ENCODE measurements around the gene COL5A1. TPM values are rescaled to one million over a fixed set of nuclear protein-coding genes. Genes with fewer than 3 reads are reported as not detected.

COL5A1 gene
- total RNA-seq, 1 donor from 2014 or later = 2.9 TPM

DNA sequence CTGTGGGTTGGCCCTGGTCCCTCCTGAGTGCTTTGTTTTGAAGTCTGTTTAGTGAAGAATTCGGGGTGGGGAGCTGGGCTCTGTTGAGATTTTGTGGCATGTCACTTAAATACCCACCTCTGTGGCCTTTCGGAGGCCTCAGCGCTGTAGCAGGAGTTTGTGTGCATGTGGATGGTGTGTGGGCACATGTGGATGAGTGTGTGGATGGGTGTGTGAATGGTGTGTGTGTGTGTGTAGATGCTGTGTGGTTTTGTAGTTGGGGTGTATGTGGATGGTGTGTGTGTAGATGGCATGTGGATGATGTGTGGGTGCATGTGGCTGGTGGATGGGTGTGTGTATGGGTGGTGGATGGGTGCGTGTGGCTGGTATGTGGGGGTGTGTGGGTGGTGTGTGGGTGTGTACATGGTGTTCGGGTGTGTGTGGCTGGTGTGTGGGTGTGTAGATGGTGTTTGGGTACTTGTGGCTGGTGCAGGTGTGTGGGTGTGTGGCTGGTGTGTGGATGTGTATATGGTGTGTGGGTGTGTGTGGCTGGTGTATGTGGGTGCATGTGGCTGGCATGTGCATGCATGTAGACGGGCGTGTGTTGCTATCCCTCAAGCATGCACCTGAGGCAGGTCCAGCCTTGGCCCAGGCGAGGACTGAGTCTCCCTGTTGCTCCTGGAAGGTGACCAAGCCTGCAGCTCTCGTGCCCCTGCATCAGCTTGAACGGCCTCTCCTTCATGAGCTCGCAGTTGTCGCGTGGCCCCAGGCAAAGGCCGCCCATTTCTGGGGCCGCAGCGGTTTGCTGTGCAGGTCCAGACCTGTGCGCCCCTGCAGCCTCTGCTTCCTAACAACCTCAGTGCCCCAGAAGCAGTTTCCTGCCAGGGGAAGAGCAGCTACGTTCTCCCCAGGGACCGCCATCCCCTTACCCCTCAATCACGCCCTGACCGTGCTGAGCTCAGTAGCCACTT lies 185.0 kb downstream of the COL5A1 start:
- peak in 1 of 2 donors; percentile 54 for DNase-seq (ENCODE audit: low spot score in 2 of 2)
- FAIRE-seq = no peak

- DNase-seq (ENCODE audit: low spot score in 2 of 2) = no peak
- no peak for FAIRE-seq
Observed at GRCh38 chr9:134827559-134827958, 186.0 kb downstream of the COL5A1 start.

GRCh38 chr9:134827993-134828392 lies 186.4 kb downstream of the COL5A1 start:
- FAIRE-seq (no peak), DNase-seq (ENCODE audit: low spot score in 2 of 2) (no peak)

GRCh38 chr9:134828892-134829291 lies 187.3 kb downstream of the COL5A1 start:
- FAIRE-seq = no peak
- no peak for DNase-seq (ENCODE audit: low spot score in 2 of 2)

GRCh38 chr9:134829356-134829937 lies 187.8 kb downstream of the COL5A1 start:
- DNase-seq (ENCODE audit: low spot score in 2 of 2) = no peak
- no peak for FAIRE-seq

- FAIRE-seq (no peak), DNase-seq (ENCODE audit: low spot score in 2 of 2) (no peak)
Observed at GRCh38 chr9:134830126-134830525, 188.5 kb downstream of the COL5A1 start.

DNA sequence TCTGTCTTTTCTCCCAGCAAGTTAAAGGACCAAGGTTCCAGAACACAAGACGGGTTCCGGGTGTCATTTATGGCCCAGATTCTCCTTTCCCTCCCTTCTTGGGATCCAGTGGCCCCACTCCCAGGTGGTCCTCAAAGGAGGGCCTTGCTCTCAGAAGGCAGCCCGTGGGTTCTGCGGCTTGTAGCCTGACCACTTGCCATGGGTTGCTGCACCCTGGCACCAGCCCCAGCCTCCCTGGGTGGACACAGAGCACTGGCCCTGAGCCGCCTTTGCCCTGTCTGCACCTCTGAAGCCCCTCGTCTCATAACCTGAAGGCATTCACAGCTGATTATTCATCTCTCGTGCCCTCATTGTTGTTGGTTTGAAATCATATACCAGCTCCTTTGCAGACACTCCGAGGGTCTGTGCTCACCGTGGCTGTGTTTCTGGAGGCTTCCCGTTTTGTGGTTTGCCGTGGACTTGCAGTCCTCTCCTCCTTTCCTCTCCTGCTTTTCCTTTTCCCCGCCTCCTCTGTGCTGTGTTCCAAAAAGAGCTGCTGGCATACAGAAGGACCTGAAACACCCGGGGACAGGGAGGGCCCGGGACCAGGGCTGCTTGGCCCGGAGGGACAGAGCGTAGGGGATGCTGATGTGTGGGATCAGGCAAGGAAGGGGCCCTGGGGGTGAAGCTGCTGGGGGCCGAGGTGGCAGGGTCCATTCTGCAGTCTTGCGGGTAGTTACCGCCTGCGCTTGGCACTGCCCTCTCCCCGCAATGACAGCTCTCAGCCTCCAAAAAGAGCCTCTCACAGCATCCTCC lies 189.5 kb downstream of the COL5A1 start:
- no peak for FAIRE-seq
- no peak for DNase-seq (ENCODE audit: low spot score in 2 of 2)

DNA sequence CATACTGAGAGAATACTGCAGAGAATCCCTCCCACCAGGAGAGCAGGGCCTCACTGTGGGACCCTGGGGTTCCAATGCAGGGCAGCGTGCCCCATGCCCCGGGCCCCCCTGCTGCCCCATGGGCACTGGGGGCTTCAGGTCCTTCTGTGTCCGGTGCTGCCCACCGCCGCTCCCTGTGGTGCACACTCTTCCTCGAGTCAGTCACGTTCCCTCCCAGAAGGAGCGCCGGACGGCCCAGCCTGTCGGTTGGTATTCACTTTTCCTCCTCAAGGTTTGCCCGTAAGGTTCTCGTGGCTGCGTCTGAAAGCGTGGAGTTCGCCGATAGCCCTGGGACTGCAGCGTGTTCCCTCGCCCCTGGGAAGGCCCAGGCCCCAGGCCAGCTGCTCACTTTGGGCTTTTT lies 190.9 kb downstream of the COL5A1 start:
- no peak for DNase-seq (ENCODE audit: low spot score in 2 of 2)
- no peak for FAIRE-seq

DNA sequence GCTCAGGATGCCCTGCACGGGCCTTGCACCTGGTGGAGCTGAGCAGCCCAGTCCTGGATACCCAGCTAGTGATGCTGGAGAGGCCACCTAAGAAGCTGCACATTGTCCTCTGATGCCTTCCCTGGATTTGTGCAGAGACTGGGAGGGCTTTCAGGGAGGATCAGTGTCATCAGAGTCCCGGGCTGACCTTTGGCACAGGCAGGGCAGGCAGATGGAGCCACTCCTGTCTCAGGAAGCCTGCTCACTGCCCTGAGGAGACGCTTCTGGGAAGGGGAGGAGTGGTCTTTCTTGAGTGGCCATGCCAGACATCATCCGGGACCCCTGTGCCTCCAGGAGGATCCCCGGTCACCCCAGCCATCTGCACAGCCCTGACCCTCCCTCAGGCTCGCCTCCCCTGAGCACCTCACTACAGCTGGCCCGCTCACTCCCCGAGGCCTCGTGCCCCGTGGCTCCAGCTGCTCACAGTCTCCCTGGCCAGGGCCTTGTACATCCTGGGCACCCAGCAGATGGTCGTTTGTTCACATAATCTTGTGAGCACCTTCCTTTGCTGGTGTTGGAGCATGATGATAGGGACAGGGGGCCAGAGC lies 191.8 kb downstream of the COL5A1 start:
- FAIRE-seq = no peak
- no peak for DNase-seq (ENCODE audit: low spot score in 2 of 2)

GRCh38 chr9:134834217-134834956 lies 192.8 kb downstream of the COL5A1 start:
- DNase-seq (ENCODE audit: low spot score in 2 of 2) (peak in 1 of 2 donors; percentile 49), FAIRE-seq (no peak)

DNA sequence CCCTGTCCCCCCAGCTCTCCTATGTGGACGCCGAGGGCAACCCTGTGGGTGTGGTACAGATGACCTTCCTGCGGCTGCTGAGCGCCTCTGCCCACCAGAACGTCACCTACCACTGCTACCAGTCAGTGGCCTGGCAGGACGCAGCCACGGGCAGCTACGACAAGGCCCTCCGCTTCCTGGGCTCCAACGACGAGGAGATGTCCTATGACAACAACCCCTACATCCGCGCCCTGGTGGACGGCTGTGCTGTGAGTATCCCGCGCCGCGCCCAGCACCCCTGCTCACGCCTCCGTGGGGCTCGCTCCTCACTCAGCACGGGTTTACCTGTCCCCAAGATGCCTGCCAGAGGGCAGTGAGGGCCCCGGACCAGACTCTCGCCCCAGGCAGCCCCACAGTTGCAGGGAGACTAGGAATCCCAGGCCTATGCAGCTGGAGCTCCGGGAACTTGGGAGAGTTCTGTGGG lies 193.4 kb downstream of the COL5A1 start:
- FAIRE-seq (no peak), DNase-seq (ENCODE audit: low spot score in 2 of 2) (no peak)

DNA sequence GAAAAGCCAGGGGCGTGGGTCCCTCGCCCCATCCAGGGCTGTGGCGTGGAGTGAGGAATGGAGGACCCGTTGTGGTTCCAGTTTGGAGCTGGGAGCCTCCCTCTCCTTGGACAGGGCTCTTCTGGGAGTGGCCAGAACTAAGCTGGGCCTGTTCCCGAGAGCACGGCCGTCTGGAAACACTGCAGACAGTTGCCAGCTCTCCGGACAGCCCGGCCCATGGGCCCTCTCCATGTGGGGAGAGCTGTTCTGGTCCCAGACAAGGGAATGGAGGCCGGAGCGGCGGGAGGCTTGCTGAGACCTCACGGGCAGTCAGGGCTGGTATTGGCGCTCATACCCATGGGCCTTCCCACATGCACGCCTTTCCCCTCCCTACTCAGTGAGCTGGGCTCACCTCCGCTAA lies 193.8 kb downstream of the COL5A1 start:
- no peak for FAIRE-seq

GRCh38 chr9:134835987-134836386 lies 194.4 kb downstream of the COL5A1 start:
- DNase-seq (ENCODE audit: low spot score in 2 of 2) = no peak
- FAIRE-seq = no peak

More for the DNA sequence above, 193.8 kb downstream of the COL5A1 start:
- DNase-seq (ENCODE audit: low spot score in 2 of 2) = no peak

GRCh38 chr9:134836406-134836970 lies 194.9 kb downstream of the COL5A1 start:
- no peak for DNase-seq (ENCODE audit: low spot score in 2 of 2)
- FAIRE-seq = no peak

DNA sequence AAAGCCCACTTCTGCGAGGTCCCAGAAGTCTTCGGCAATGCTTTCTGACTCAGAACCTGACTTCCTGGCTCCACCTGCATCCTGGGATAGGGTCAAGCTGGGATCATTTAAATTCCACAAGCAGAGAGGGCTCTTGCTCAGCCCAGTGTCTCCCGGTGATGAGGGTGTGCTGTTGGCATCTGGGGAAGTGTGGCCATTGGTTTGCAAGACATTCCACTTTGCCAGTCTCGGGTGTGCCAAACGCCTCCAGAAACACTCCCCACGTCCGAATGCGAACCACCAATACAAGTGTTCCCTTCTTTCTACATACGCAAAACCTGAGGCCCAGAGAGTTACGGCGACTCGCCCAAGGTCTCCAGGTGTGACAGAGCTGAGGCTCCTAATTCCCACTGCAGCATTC lies 195.9 kb downstream of the COL5A1 start:
- DNase-seq (ENCODE audit: low spot score in 2 of 2) (no peak), FAIRE-seq (no peak)

DNA sequence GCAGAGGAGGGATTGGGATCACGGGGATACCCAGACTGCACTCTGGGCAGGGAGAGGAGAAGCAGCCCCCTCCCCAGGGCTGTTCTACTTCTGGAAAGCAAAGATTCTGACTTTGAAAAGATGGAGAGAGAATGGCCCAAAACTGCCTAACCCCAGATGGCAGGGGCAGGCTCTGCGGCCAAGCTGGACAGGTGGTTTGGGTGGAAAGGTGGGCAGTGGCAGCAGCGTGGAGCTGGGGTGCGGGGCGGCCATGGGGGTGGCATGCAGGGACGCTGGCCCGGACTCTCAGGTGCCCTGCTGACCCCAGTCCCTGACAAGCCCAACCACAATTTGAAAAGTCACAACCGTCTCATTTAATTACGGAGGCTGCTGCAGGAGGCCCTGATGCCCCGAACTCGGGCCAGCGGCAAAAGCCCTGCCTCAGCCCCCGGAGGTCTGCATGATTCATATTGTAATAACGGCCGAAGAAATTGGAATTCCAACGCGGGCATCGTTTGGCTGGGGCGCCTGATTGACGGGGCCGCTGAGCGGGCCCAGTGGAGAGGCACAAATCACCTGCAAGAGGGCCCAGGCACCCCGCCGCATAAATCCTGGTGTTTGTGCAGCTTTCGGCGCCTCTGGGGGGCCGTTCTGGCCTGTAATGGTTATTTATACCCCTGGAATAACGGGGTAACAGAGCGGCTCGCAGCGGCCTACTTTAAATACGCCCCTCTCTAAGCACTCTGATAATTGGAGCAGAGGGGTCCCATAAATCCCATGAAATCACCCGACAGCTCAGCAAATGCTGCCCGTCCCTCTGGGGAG lies 197.2 kb downstream of the COL5A1 start:
- FAIRE-seq (no peak), DNase-seq (ENCODE audit: low spot score in 2 of 2) (no peak)

GRCh38 chr9:134839455-134840125 lies 198.0 kb downstream of the COL5A1 start:
- DNase-seq (ENCODE audit: low spot score in 2 of 2) = no peak
- no peak for FAIRE-seq

- FAIRE-seq (no peak), DNase-seq (ENCODE audit: low spot score in 2 of 2) (no peak)
Observed at GRCh38 chr9:134840511-134840910, 198.9 kb downstream of the COL5A1 start.

Data from frontal cortex (tissue), 4 donors.